GM21825 (cell line): ENCODE results near the gene ENTPD2.
"Not testable (repeated sequence)": the region's sequence is repeated elsewhere in the genome, so short reads cannot be mapped to it uniquely, and the experiment has no call there.

ENCODE experiments used
- ATAC-seq: cut with Tn5 transposase; IDR thresholded peaks from one replicate; pipeline ENCODE4 v1.9.1; 2021; ENCODE audit warnings: mild to moderate bottlenecking, moderate library complexity; ENCODE audit not compliant: unreplicated experiment

Gene ENTPD2

GRCh38 chr9:137004285-137004684, 49.6 kb downstream of the ENTPD2 start:
- ATAC-seq, result not testable (repeated sequence)

GRCh38 chr9:137002646-137003041, 51.2 kb downstream of the ENTPD2 start:
- ATAC-seq, result no peak

GRCh38 chr9:137001857-137002645, 51.8 kb downstream of the ENTPD2 start:
- no peak for ATAC-seq

GRCh38 chr9:137000177-137000930, 53.5 kb downstream of the ENTPD2 start:
- peak; percentile 60 for ATAC-seq
